A549 (cell line): ENCODE measurements around the gene MTAP. TPM values are rescaled to one million over a fixed set of nuclear protein-coding genes. Genes with fewer than 3 reads are reported as not detected.

Source experiments
- ATAC-seq, 2 experiments: fragments of 200-7000 bp in 1 of 2; fragments of >200 bp in 1 of 2; cut with Nextera tagmentation in 1 of 2; cut with Tn5 transposase in 1 of 2; 3 replicates each; pipeline versions ENCODE4 v1.8.0 to v1.9.1; 2018 to 2020; ENCODE audit warnings: mild to moderate bottlenecking in 1 of 2, moderate library complexity in 1 of 2
- CTCF ChIA-PET: fragments of 300-600 bp; sonication (Branson Sonifier 250); formaldehyde crosslinking; extraction: SDS; loops from one replicate; lab custom pipeline; 2021; ENCODE audit warnings: antibody characterized with exemption, inconsistent platforms; lab: Yijun Ruan, JAX
- POLR2A ChIA-PET: fragments of 350-600 bp; formaldehyde crosslinking; extraction: SDS; loops from one replicate; lab custom pipeline; 2021; ENCODE audit warnings: antibody characterized with exemption, inconsistent platforms; lab: Yijun Ruan, JAX
- DNase-seq, 2 experiments: peaks; one replicate each; pipeline versions ENCODE4 v3.0.0 to v3.0.0-alpha.2; 2011 to 2016; ENCODE audit warnings: low read depth in 1 of 2, low spot score in 1 of 2
- FAIRE-seq: peaks from 2 replicates; lab custom pipeline; 2011; peaks lifted over from hg19 to GRCh38; lab: Jason Lieb, UNC
- H3K27ac ChIP-seq, 2 experiments: fragments of >200 bp; sonication (Bioruptor Twin); formaldehyde crosslinking; 3 replicates each; pipeline ENCODE4 v1.5.1; 2016 to 2017
- H3K4me1 ChIP-seq: fragments of >200 bp; sonication (Bioruptor Twin); formaldehyde crosslinking; 3 replicates; pipeline ENCODE4 v1.6.1; 2016
- H3K4me2 ChIP-seq: fragments of >200 bp; sonication (Bioruptor Twin); formaldehyde crosslinking; 3 replicates; pipeline ENCODE4 v1.6.1; 2016
- H3K4me3 ChIP-seq: fragments of >200 bp; sonication (Bioruptor Twin); formaldehyde crosslinking; 3 replicates; pipeline ENCODE4 v1.5.1; 2016
- H3K9me3 ChIP-seq: fragments of >200 bp; sonication (Bioruptor Twin); formaldehyde crosslinking; 3 replicates; pipeline ENCODE4 v1.6.1; 2016
- BCL3 ChIP-seq: fragments of >200 bp; sonication (Bioruptor Twin); formaldehyde crosslinking; IDR thresholded peaks from 3 replicates; pipeline ENCODE4 v1.6.1; 2016
- CBX8 ChIP-seq: fragments of 200-600 bp; sonication (generic); IDR thresholded peaks from 2 replicates; pipeline ENCODE4 v1.6.1; 2016
- CHD2 ChIP-seq: fragments of 150-350 bp; IDR thresholded peaks from 2 replicates; pipeline ENCODE4 v1.6.1; 2014; ENCODE audit warnings: low read length; ENCODE audit not compliant: partially characterized antibody
- CTCF ChIP-seq: fragments of >200 bp; sonication (Bioruptor Twin); formaldehyde crosslinking; IDR thresholded peaks from 3 replicates; pipeline ENCODE4 v1.5.1; 2016
- EHF ChIP-seq: fragments of 250-450 bp; sonication (Bioruptor Pico); IDR thresholded peaks from 2 replicates; pipeline ENCODE4 v1.5.0; 2020; ENCODE audit warnings: mild to moderate bottlenecking
- EP300 ChIP-seq, 2 experiments: fragments of >200 bp; sonication (Bioruptor Twin); formaldehyde crosslinking; IDR thresholded peaks; 2 replicates in 1 of 2; 3 replicates in 1 of 2; pipeline ENCODE4 v1.6.1; 2016 to 2017
- ESRRA ChIP-seq: fragments of 150-350 bp; IDR thresholded peaks from 2 replicates; pipeline ENCODE4 v1.6.1; 2014; ENCODE audit warnings: mild to moderate bottlenecking, low read length, borderline replicate concordance
- HDAC2 ChIP-seq: fragments of 200-600 bp; sonication (generic); IDR thresholded peaks from 2 replicates; pipeline ENCODE4 v1.6.1; 2016
- HES2 ChIP-seq: fragments of >200 bp; sonication (Bioruptor Twin); formaldehyde crosslinking; IDR thresholded peaks from 2 replicates; pipeline ENCODE4 v1.6.1; 2016
- HOXB5 ChIP-seq: fragments of 250-450 bp; sonication (Bioruptor Pico); IDR thresholded peaks from 2 replicates; pipeline ENCODE4 v1.5.0; 2020; ENCODE audit warnings: mild to moderate bottlenecking, moderate library complexity
- JUNB ChIP-seq: fragments of >200 bp; sonication (Bioruptor Twin); formaldehyde crosslinking; IDR thresholded peaks from 2 replicates; pipeline ENCODE4 v1.6.1; 2016
- KDM5A ChIP-seq: fragments of 200-600 bp; sonication (generic); IDR thresholded peaks from 2 replicates; pipeline ENCODE4 v1.6.1; 2016; ENCODE audit warnings: antibody characterized with exemption, mild to moderate bottlenecking
- MAZ ChIP-seq: fragments of 150-350 bp; IDR thresholded peaks from 2 replicates; pipeline ENCODE4 v1.6.1; 2014; ENCODE audit warnings: antibody characterized with exemption, low read depth, low read length, borderline replicate concordance
- PBX3 ChIP-seq: IDR thresholded peaks from 2 replicates; pipeline ENCODE4 v1.6.1; 2012
- POLR2AphosphoS2 ChIP-seq: conservative IDR thresholded peaks from 2 replicates; pipeline ENCODE4 v1.6.1; 2012; ENCODE audit warnings: low read length, improper control_type of control experiment, inconsistent platforms
- RAD21 ChIP-seq, 2 experiments: fragments of >200 bp in 1 of 2; sonication (Bioruptor Twin) in 1 of 2; formaldehyde crosslinking in 1 of 2; IDR thresholded peaks in 1 of 2; conservative IDR thresholded peaks in 1 of 2; 2 replicates in 1 of 2; 3 replicates in 1 of 2; pipeline ENCODE4 v1.6.1; 2012 to 2018; ENCODE audit warnings: inconsistent platforms in 1 of 2
- RARB ChIP-seq: fragments of 250-450 bp; sonication (Bioruptor Pico); IDR thresholded peaks from 2 replicates; pipeline ENCODE4 v1.8.0; 2021; ENCODE audit warnings: mild to moderate bottlenecking, moderate library complexity
- REST ChIP-seq: fragments of 200-600 bp; sonication (generic); IDR thresholded peaks from 2 replicates; pipeline ENCODE4 v1.6.1; 2016; ENCODE audit warnings: antibody characterized with exemption, mild to moderate bottlenecking, moderate library complexity
- SREBF2 ChIP-seq: fragments of 450-650 bp; IDR thresholded peaks from 2 replicates; pipeline ENCODE4 v1.6.1; 2014; ENCODE audit warnings: mild to moderate bottlenecking, moderate library complexity
- WGBS: methylation state at CpG from one replicate; pipeline ENCODE4 v1.1.6; 2017; ENCODE audit errors: missing lambda C conversion rate; 5-methylcytosine and 5-hydroxymethylcytosine counted together
- polyA plus RNA-seq, 4 experiments: library from polyadenylated mRNA; depleted of rRNA in 3 of 4; stranded (reverse); fragments of >200 nt; fragmentation: RNase III in 1 of 4; extraction: RNeasy Plus Mini Kit Qiagen cat#74134 plus additional on column Dnase treatment in 1 of 4; gene quantifications; 2 replicates in 3 of 4; 3 replicates in 1 of 4; pipeline ENCODE4 v1.2.3, GENCODE V29; 2011 to 2017
- TF ChIP-seq, protein P1 (sequence below): fragments of 150-350 bp; IDR thresholded peaks from 2 replicates; pipeline ENCODE4 v1.6.1; 2014; ENCODE audit warnings: low read depth, mild to moderate bottlenecking, low read length

Gene MTAP
- polyA plus RNA-seq, 2 of the 4 experiments (the other 2 are of a cell fraction): 4.1 to 35.6 TPM

DNA sequence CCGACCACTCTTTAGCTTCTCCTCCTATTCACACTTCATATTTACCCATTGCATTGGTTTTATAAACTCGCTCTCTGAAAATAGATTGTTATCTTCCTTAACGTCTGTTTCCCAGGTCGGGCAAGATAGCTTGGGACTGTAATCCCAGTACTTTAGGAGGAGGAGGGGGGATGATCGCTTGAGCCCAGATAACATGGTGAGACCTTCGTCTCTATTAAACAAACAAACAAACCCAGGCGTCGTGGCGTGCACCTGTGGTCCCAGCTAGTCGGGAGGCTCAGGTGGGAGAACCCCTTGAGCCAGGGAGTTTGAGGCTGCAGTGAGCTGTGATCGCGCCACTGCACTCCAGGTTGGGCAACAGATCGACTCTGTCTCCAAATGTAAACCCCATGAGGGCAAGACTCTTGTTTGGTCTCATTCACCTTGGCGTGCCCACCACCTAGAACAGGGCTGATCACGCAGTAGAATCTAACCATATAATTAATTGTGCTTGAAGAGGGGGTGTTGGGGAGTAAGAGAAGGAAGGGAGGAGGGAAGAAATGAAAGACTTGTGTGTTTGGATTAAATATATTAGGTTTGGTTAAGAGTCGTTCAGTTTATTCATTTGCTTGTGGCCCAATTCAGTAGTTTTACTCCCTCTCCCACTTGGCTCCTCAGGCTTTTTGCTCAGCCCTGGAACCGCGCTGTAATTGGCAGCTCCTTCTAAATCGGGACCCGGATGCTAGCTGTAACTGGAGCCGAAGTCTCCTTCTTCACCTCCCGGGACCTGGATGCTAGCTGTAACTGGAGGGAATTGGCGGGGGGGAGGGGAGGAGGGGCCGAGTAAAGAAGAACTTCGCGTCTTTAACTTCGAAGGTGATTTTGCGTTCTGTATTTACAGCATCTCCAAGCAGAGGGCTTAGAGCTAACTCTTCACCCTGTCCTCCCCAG lies 166.8 kb downstream of the MTAP start:
- no peak for DNase-seq
- no peak for TF ChIP-seq HES2
- TF ChIP-seq RARB (CRISPR knock-in tag): no peak
- TF ChIP-seq POLR2AphosphoS2: no peak
- H3K4me3 ChIP-seq: no peak overlapping the region
- ATAC-seq: no peak
- ChIA-PET CTCF (no interaction called here), POLR2A (no interaction called here)
- no peaks in the 10 kb centered on the region for H3K4me1 ChIP-seq
- no peak overlapping the region for H3K27ac ChIP-seq
- no peak overlapping the region for H3K4me2 ChIP-seq
- no peaks in the 10 kb centered on the region for H3K9me3 ChIP-seq
- no CpG with 5 or more reads among the region's 28 CpGs for WGBS
- FAIRE-seq: no peak

DNA sequence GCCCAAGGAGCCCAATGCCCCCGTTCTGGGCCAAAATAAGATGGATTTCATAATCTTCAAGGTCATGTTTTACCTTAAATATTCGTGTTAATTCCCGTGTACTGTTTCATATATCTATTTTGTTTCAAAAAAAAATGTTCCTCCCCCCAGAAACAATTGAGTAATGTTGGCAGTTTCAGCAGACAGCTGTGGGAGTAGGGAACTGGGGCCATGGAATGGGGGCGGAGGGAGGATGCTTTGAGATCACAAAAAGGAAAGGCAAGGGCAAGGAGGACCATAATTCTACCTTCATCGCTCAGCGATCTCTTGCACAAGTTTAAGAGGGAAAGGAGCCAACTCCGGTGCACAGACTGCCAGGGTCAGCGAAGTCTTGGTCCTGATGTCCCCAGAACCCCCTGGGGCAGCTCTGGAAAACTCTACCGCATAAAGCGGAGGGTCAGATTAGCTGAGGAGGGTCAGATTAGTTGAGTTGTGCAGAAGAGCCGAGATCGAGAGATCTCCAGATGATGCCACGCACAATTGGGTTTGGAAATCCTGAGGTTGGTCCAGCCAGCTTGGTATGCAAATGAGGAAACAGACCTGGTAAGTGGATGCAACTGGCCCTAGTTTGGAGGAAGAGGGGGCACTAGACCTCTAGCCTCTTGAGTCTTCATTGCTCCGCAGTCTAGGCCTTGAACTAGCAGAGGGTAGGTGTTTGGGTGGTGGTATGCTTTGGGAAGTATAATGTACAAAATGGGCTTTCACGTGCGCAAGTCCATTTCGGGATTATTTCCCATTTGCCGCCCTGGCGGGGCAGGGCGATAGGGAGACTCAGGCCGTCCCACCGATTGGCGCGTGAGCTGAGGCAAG lies 167.7 kb downstream of the MTAP start:
- ChIA-PET POLR2A (no interaction called here), CTCF (no interaction called here)
- Histone ChIP-seq H3K4me2 (no peak overlapping the region), H3K4me3 (no peak overlapping the region), H3K4me1 (no peaks in the 10 kb centered on the region), H3K9me3 (no peaks in the 10 kb centered on the region), H3K27ac (no peak overlapping the region)
- no peak for ATAC-seq
- FAIRE-seq: no peak
- no CpG with 5 or more reads among the region's 24 CpGs for WGBS
- DNase-seq: no peak
- no peak for TF ChIP-seq PBX3
- TF ChIP-seq SREBF2: no peak
- no peak for TF ChIP-seq EHF (CRISPR knock-in tag)
- TF ChIP-seq HDAC2: no peak
- no peak for TF ChIP-seq MAZ
- no peak for TF ChIP-seq EP300 (IDR thresholded peaks at IDR 0.05)
- no peak for TF ChIP-seq CBX8

DNA sequence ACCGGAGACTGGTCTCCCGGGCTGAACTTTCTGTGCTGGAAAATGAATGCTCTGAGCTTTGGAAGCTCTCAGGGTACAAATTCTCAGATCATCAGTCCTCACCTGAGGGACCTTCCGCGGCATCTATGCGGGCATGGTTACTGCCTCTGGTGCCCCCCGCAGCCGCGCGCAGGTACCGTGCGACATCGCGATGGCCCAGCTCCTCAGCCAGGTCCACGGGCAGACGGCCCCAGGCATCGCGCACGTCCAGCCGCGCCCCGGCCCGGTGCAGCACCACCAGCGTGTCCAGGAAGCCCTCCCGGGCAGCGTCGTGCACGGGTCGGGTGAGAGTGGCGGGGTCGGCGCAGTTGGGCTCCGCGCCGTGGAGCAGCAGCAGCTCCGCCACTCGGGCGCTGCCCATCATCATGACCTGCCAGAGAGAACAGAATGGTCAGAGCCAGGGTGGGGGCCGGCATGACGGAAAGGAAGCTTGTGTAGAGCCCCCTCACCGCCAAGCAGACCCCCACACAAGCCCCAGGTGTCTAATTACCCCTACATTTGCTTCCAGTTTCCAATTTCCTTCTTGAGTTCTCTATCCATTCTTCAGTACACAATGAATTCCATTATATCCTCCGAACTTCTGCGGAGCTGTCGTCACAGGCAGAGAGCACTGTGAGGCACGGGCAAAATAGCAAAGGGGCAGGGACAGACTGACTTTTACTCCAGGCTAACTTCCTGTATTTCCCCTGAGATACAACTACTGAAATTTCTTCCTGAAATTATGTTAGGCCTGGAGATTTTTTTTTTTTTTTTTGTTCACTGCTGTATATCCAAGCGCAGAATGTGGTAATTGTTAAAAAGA lies 168.6 kb downstream of the MTAP start:
- ATAC-seq (no peak), DNase-seq (no peak), FAIRE-seq (no peak)
- no peak overlapping the region for H3K4me3 ChIP-seq
- H3K9me3 ChIP-seq: no peaks in the 10 kb centered on the region
- CTCF ChIA-PET: no interaction called here
- H3K4me1 ChIP-seq: no peaks in the 10 kb centered on the region
- WGBS: no CpG with 5 or more reads among the region's 45 CpGs
- TF ChIP-seq HDAC2 (no peak), JUNB (no peak), HOXB5 (CRISPR knock-in tag) (no peak), ESRRA (no peak), KDM5A (no peak), CHD2 (no peak), BCL3 (no peak), RAD21 (conservative IDR thresholded peaks at IDR 0.05 in 1 of 2, IDR thresholded peaks at IDR 0.05 in 1 of 2) (no peak), CTCF (no peak), REST (no peak)
- TF ChIP-seq, protein P1, sequence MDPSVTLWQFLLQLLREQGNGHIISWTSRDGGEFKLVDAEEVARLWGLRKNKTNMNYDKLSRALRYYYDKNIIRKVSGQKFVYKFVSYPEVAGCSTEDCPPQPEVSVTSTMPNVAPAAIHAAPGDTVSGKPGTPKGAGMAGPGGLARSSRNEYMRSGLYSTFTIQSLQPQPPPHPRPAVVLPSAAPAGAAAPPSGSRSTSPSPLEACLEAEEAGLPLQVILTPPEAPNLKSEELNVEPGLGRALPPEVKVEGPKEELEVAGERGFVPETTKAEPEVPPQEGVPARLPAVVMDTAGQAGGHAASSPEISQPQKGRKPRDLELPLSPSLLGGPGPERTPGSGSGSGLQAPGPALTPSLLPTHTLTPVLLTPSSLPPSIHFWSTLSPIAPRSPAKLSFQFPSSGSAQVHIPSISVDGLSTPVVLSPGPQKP: no peak
- POLR2A ChIA-PET: no interaction called here
- no peak overlapping the region for H3K27ac ChIP-seq
- no peak overlapping the region for H3K4me2 ChIP-seq
